GM19468 (cell line): ENCODE data around the gene MBD3.
A peak's percentile ranks its signal among the peaks of the same experiment; 100 is the strongest.
"Not testable (repeated sequence)": the region's sequence is repeated elsewhere in the genome, so short reads cannot be mapped to it uniquely, and the experiment has no call there.

Experiments used
- ATAC-seq: cut with Tn5 transposase; IDR thresholded peaks from one replicate; pipeline ENCODE4 v1.9.1; 2021; ENCODE audit warnings: mild to moderate bottlenecking, moderate library complexity, moderate number of reproducible peaks; ENCODE audit not compliant: unreplicated experiment; ENCODE audit errors: extremely low read depth

MBD3 gene, protein sequence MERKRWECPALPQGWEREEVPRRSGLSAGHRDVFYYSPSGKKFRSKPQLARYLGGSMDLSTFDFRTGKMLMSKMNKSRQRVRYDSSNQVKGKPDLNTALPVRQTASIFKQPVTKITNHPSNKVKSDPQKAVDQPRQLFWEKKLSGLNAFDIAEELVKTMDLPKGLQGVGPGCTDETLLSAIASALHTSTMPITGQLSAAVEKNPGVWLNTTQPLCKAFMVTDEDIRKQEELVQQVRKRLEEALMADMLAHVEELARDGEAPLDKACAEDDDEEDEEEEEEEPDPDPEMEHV

DNA sequence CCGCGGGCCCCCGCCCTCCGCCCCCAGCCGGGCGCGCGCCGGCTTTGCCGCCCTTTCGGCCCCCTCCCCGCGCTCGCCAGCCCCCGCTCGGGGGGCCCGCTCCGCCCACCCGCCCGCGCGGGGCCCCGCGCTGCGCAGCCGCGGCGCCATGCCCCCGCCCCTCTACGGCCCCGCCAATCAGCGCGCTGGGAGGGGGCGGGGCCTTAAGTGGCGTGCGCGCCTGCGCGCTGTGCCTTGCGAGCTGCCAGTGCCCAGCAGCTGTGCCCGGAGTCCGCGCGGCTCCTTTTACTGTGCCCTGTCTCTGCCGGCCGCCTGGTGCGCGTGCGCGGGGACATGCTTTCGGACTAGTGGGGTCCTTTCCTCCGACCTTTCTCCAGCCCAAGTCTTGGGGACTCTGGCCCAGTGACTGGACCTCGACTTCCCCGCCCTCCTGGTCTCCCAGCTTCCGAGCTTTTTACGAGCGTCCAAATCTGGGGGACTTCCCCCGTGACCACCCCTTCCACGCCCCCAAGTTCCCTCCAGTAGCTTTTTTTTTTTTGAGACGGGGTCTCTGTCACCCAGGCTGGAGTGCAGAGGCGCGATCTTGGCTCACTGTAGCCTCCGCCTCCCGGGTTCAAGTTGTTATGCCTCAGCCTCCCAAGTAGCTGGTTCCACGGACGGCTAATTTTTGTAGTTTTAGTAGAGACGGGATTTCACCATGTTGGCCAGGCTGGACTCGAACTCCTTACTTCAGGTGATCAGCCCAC is at the start of gene MBD3:
Gene MBD3 (minus strand): TSS at position 111 of the 746 bp plus-strand sequence. CDS start 234 bp downstream, outside the sequence.
- peak; percentile 73 for ATAC-seq

DNA sequence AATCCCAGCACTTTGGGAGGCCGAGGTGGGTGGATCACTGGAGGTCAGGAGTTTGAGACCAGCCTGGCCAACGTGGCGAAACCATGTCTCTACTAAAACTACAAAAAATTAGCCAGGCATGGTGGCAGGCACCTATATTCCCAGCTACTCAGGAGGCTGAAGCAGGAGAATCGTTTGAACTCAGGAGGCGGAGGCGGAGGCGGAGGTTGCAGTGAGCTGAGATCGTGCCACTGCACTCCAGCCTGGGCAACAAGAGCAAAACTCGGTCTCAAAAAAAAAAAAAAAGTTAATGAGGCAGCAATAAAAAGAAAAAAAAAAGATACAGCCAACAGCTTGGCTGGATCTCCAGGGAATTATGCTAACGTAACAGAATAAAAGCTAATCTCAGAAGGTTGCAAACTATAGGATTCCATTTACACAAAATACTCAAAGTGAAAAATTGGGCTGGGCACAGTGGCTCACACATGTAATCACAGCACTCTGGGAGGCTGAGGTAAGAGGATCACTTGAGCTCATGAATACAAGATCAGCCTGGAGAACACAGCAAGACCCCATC is 48.3 kb upstream of the MBD3 start:
- ATAC-seq = not testable (repeated sequence)

DNA sequence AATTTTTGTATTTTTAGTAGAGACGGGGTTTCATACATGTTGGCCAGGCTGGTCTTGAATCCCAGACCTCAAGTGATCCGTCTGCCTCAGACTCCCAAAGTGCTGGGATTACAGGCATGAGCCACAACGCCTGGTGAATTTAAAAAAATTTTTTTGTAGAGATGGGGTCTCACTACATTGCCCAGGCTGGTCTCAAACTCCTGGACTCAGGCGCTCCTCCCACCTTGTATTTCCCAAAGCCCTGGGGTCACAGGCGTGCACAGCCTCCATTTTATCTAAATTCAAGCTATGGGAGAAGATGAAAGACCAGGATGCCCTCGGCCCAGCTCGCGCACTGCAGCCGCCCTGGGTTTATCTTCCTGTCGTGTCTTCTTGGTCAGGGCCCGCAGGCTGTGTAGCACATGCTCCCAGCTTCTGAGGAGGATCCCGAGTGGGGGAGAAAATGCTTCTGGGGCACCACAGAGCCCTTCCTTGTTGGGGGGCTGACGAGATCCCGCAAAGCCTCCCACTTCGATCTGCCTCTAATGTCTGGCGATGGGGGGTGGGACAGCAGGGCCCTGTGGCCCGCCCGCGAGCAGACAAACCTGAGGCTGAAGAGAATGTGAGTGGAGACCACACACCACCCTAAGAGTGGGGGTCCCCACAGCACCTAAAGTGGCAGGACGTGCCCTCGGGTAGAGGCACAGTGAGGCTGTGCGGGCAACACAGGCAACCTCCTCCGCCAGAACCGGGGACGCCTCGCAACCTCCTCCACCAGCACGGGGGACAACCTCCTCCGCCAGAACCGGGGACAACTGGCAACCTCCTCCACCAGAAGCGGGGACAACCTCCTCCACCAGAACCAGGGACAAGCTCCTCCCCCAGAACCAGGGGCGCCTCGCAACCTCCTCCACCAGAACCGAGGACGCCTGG is 43.9 kb upstream of the MBD3 start:
- no peak for ATAC-seq

DNA sequence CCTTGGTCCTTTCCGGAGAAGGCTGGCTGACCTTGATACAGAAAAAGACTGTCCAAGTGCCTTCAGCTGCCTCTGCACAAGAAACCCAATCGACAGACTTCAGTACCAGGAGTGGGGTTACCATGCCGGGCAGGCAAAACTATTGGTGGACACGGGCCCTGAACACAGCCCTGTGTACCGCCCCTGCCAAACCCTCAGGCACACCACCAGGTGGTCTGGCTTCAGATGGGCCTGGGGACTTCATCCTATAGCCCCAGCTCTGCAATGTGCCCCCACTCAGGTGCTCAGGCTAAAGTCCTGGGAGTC is 42.2 kb upstream of the MBD3 start:
- no peak for ATAC-seq

DNA sequence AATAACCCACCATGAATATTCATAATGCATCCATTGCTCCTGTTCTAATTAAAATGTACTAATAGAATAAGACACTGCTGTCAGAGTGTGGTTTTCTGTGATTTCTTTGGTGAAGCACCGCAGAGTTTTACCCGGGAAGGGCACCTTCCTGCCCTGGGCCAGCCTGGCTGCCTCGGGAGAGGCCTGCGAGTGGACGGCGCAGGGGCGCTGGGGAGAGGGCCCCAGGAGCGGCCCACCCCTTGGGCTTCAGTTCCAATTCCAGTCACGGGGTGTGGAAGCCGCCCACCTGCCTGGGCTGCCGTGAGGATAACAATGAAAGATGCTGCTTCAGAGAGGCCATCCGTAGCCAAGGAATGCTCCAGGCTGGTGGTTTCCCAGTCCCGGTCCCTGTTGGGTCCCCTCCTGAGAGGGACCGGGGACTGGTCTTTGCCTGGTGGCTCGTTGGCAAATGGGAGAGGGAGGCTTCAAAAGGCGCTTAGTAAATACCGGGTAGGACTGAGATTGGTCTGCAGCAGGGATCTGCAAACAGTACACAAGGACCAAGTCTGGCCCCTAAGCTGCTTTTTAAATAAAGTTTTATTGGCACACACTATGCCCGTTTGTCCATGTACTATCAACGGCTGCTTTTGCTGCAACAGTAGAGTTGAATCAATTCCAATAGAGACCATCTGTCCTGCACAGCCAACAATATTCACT is 41.7 kb upstream of the MBD3 start:
- no peak for ATAC-seq

DNA sequence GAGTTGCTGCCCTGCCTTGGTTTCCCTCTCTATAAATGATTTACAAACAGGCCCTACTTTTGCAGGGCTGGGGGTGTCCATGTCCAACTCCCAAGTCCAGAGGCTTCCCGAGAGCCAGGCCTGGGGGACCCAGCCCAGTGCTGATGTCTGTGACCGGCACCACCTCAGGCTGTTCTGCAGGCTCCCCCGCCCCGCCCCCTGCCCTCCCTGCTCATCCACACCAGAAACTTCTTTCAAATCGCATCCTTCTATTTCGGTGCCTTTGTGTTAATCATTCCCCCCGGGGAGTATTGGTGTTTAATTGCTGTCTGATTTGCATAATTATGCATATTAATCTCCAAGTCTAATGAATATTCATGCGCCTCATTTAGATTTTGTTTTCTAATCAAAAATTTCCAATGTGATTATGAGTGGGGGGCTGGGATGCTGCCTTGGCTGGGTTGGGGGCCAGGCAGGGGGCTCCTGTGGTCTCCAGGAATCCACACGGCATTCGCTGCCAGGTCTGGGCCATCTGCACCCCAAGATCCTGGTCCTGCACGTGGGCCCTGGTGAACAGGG is 40.7 kb upstream of the MBD3 start:
- ATAC-seq = no peak

DNA sequence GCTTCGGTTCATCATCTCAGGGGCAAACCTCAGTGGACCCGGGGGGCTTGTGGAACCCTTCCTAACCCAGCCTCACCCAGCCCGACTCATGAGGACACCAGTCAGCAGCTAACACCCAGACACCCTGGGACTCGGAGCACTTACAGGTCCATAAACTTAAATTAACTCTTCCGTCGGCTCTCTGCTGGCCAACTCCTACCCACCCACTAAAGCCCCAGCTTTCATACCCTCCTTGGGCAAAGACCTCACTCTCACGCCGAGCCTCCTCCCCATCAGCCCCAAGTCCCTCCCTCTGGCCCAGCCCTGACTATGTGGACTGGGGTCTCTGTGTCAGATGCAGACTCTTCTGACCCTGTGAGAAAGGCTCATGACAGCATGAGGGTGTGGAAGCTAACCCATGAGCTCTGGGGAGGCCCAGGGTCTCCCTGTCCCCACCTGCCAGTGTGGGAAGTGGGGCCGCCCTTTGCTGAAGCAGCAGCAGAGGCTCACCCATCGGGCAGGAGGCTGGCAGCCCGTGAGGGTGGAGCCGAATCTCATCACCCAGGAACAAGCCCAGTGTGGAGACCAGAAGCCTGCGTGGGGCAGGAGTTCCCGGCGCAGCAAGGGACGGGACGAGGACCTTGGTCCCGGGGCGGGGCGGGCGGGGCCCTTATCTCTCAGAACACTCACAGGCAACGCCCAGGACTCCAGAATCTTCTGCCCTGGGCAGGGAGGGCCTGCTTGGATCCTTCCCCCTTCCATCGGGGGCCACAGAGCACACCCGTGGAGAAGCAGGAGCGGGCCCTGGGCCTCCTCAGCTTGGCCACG is 40.0 kb upstream of the MBD3 start:
- no peak for ATAC-seq

DNA sequence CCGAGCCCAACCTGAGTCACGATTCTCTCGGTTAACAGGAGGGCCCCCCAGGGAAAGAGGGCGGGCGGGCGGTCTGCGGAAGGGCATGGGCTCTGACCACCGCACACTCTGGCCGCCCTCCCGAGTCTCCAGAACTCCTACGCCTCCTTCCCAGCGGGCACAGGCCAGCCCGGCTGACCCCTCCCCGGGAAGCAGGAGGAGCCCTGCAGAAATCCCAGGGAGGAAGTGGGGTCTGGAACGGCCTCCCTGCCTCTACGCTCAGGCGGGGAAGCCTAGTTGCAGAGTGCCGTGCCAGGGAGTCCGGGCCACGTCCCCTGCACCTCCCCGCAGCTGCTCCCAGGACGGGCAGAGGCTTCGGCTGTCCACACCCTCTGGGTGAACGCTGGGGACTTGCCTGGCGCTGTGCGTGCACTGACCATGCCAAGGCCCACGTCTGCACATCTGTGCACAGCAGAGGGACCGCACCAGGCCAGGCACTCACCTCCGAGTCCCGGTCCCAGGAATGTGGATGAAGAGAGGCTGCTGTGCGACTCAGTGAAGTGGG is 39.0 kb upstream of the MBD3 start:
- ATAC-seq = no peak

DNA sequence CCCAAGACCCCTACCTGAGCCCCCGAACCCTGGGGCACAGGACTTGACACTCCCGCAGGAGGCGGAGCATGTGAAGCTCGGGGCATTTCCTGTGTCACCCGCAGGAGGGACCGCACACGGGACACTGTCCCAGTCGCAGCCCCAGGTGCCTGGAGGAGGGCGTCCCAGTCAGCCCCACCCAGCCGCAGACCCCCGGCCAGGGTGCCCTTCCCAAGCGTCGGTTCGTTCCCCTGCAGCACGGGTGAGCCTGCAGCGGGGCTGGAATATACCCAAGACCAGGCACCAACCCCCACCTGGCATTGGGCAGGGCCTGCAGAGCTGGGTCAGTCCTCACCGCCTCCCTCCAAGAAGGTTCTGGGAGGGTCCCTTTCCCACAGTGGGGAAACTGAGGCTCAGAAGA is 38.1 kb upstream of the MBD3 start:
- ATAC-seq = no peak

DNA sequence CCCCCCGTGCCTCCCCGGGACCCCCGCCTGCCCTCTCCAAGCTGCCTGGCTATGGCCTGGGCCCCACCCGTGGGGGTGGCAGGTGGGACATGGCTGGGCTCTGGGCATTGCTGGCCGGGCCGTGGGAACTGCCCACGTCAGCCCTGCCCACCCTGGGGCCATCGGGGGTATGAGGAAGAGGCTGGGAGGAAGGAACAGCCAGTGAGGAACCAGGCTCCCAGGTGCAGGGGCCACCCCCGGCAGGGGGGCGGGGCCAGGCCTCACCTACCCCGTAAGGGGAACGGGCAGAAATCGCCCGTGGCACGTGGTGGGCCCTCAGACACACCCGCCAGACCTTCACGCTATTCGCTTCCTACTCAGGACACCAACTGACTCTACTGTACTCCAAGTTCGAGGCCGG is 37.3 kb upstream of the MBD3 start:
- ATAC-seq = no peak

DNA sequence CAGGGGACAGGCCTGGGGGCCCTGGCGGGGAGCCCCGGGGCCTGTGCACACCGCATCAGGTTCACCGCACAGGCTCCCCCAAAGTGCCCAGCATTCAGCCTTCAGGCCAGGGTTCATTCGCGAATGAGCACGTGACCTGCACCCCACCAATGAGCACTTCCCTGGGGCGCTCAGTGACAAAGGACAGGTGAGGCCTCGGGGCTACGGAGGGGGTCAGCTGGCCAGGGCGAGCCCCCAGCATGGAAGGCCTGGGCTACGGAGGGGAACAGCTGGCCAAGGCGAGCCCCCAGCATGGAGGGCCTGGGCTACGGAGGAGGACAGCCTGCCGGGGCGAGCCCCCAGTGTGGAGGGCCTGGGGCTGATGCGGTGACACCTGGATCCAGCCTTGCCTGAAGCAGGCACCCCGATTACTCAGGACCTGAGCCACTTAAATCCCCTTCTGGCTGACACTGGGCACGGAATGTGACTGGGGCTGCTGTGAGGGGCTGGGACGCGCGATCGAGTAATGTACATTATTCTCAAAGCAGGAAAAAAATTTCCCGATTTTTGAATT is 36.7 kb upstream of the MBD3 start:
- no peak for ATAC-seq

DNA sequence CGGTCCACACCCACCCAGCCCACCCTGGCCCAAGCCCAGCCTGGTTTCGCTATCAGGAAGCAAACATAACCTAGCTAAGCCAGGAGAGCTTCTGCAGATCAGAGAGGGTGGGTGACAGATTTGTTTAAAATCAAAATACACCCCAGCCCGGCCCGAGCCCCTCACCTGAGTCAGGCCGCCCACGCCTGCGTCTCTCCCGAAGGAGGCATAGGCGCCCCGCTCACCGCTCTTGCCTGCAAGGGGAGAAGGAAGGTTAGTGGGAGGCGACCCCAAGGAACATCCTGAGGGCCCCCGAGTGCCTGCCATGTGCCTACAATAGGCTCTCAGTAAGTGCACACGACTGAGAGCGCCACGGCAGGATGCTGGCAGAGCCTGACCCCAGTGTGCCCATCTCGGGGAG is 34.5 kb upstream of the MBD3 start:
- ATAC-seq = no peak

DNA sequence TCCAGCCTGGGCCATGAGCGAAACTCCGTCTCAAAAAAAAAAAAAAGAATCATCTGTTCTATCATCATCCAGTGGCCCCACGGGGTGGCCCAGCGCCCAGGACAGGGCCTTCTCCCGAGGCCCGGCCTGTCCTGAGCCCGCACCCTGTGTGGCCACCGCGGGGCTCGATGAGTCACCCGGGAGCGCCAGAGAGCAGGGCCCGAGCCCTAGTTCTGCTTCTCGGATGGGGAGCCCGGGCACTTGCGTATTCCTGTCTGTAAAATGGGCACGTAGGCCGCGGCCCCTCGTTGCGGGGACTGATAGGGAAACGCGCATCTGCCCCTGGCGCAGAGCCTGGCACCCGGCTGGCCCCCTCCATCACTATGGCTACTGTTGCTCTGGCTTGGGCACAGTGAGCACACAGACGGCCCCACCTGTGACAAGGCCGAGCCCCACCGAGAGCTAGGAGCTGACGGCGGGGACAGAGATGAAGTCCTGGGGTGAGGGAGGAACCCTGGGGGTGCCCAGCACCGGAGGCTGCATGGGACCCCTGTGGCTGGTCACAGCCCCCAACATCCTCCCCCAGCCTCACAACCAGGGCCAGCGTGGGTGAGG is 33.8 kb upstream of the MBD3 start:
- ATAC-seq = no peak

DNA sequence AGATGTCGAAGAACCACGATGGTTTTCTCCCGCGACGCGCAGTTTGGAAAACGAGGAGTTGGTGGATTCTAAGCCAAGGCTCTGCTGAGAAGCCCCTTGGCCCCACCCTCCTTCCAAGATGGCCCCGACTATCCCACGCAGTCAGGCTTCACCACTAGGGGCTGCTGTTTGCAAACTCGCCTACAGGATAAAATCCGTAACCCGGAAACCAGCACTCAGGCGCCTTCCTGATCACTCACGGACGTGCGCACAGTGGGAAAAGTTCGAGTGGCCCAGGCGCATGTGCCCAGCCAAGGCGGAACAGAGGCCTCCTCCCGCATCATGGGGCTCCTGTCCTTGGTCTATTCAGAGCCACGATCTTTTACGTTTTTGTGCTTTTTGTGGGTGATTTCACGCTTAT is 31.8 kb upstream of the MBD3 start:
- no peak for ATAC-seq

DNA sequence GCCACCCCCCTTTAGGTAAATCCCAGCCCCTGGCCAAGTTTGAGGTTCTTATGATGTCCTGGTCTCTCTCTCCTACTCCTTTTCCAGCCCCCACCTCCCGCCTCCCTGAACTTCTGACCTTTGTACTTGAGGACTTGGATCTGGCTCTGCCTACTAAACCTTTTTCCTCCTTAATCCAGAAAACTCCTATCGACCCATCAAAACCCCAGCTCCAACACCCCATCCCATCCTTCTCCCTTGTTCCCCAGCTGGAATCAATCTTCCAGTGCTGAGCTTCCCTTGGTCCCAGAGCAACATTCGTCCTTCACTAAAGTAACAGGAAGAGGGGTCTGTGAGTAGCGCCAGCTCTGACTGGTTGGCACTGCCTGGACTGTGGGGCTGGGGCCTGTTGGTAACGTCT is 29.9 kb upstream of the MBD3 start:
- ATAC-seq = no peak

DNA sequence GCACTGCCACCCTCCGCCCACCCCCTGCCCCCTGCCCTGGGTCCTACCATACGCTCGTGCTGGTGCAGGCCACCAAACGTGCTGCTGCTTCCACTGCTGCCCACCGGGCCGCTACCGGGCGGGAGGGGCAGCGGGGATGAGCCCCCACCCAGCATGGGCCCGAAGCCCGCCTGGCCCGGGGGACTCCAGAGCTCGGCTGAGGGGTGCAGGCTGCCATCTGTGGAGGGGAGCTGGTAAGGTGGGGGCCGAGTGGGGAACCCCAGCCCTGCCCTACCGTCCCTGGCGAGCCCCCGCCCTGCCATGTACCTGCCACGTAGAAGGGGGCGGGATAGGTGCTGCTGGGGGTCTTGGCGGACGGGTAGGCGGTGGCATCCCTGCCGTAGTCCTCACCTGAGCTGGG is 29.3 kb upstream of the MBD3 start:
- ATAC-seq = no peak

DNA sequence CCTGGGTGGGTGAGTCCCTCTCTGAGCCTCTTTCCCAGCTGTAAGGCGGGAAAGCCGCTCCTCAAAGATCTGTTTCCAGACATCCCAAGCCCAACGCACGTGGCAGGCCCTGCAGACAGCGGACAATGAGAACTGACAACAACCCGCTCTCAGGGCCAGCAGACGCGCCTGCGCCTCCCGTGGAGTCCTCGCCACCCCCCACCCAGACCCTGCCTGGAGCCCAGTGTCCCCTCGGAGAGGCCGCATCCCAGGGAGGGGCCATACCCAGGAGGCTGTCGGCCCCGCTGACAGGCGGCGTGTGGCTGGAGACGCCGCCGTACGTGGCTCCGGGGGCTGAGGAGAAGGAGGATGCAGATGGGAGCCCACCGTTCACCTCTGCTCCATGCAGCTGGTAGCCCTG is 28.9 kb upstream of the MBD3 start:
- ATAC-seq = no peak

DNA sequence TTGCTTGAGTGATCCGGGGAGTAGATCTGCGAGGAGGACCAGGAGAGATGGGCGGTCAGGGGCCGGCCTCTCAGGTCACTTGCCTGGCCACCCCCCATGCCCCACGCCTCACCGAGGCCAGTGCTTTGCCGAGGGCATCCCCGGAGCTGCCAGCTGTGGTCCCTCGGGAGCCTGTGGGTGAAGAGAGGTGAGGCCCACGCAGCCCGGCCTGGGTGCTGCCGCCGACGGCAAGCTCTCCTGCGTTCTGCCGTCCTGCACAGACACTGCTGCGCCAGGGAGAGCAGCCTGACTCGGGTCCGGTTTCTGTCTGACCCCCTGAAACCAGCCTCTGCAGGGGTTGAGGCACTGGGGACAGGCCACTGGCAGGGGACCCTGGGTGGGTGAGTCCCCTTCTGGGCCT is 28.4 kb upstream of the MBD3 start:
- ATAC-seq = no peak
